Measurements from ENCODE around the gene CCDC186. TPM values are rescaled to one million over a fixed set of nuclear protein-coding genes. Genes with fewer than 3 reads are reported as not detected.
"Not testable (repeated sequence)": the region's sequence is repeated elsewhere in the genome, so short reads cannot be mapped to it uniquely, and the experiment has no call there.

CCDC186 gene
- polyA plus RNA-seq, 2 donors = 5.1 to 6.1 TPM

DNA sequence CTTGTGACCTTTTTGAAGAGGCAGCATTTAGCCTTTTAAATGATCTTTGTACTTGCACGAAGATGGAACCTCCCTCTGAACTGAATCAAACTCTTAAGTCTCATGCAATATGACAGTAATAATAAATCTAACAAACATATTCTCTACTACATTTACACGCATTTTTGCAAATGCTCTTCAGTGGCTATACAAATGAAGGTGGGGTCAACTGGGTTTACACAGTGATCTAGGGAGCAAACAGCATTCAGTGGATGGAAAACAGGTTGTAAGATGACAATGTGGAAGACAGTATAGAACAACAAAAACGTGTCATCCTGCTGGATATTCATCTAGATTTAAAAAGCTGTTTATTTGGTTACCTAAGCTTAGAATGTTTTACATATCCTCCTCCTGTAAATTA is 7.5 kb downstream of the CCDC186 start:
- H3K27ac ChIP-seq (ENCODE audit: low read depth in 2 of 2, low read length in 1 of 2) = no peak overlapping the region
- no peak overlapping the region for H3K4me3 ChIP-seq (ENCODE audit: low read depth in 1 of 2, low read length in 2 of 2)
- no peaks in the 10 kb centered on the region for H3K9me3 ChIP-seq (ENCODE audit: control insufficient read depth in 2 of 2, insufficient read depth in 1 of 2, low read depth in 1 of 2, low read length in 1 of 2)
- no peaks in the 10 kb centered on the region for H3K27me3 ChIP-seq (ENCODE audit: control insufficient read depth in 1 of 2, insufficient read depth in 2 of 2, low read length in 2 of 2)
- WGBS, 2 donors = 31 to 43% methylated on average over 3 of the region's 3 CpGs
- H3K4me1 ChIP-seq (ENCODE audit: control insufficient read depth in 2 of 2, insufficient read depth in 2 of 2, low read length in 1 of 2) = peaks cover 0 to 2% of the 10 kb centered on the region in 2 donors
- H3K36me3 ChIP-seq (ENCODE audit: control insufficient read depth in 2 of 2, insufficient read depth in 2 of 2, low read length in 1 of 2) = no peaks in the 10 kb centered on the region

DNA sequence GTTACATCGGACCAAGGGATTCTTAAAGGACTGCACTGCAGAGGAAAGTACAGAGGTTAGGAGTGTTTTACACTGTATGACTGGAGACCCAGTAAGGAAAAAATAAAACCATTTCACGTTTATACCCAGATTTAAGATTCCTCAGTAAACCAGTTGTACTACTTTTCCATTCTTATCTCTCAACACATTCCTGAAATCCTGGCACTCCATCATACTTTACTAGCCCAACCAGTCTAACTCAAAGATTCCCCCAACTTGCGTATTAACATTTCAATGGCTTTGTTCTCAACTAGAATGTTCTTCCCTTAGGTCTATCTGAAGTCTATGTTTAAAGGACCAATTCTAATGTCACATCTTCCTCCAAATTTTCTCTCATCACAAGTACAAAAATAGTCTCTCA is 8.0 kb downstream of the CCDC186 start:
- Histone ChIP-seq H3K27me3 (ENCODE audit: control insufficient read depth in 1 of 2, insufficient read depth in 2 of 2, low read length in 2 of 2) (no peaks in the 10 kb centered on the region), H3K9me3 (ENCODE audit: control insufficient read depth in 2 of 2, insufficient read depth in 1 of 2, low read depth in 1 of 2, low read length in 1 of 2) (no peaks in the 10 kb centered on the region), H3K4me3 (ENCODE audit: low read depth in 1 of 2, low read length in 2 of 2) (no peak overlapping the region), H3K4me1 (ENCODE audit: control insufficient read depth in 2 of 2, insufficient read depth in 2 of 2, low read length in 1 of 2) (peaks cover 0 to 2% of the 10 kb centered on the region in 2 donors), H3K36me3 (ENCODE audit: control insufficient read depth in 2 of 2, insufficient read depth in 2 of 2, low read length in 1 of 2) (no peaks in the 10 kb centered on the region), H3K27ac (ENCODE audit: low read depth in 2 of 2, low read length in 1 of 2) (no peak overlapping the region)
- WGBS, 2 donors = 46 to 54% methylated on average over 3 of the region's 3 CpGs

DNA sequence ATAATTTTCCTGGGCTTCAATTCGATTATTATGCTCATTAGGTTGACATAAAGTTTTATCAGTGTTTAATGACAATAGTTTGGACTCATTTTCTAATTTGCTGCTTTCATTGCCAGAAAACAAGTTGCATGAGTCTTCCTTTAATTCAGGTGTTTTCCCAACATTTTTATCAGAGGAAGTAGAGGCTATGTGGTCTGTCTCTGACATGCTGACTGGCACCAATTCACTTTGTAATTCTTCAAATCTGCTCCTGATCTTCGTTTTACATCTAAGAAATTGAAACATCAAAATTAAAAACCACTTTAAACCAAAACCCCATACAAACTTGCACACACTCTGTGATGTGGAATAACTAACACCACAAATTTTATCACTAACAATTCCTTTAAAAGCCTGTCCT is 10.9 kb downstream of the CCDC186 start:
- H3K27ac ChIP-seq (ENCODE audit: low read depth in 2 of 2, low read length in 1 of 2) = no peak overlapping the region
- peaks cover 0 to 3% of the 10 kb centered on the region in 2 donors for H3K36me3 ChIP-seq (ENCODE audit: control insufficient read depth in 2 of 2, insufficient read depth in 2 of 2, low read length in 1 of 2)
- peaks cover 0 to 2% of the 10 kb centered on the region in 2 donors for H3K4me1 ChIP-seq (ENCODE audit: control insufficient read depth in 2 of 2, insufficient read depth in 2 of 2, low read length in 1 of 2)
- H3K9me3 ChIP-seq (ENCODE audit: control insufficient read depth in 2 of 2, insufficient read depth in 1 of 2, low read depth in 1 of 2, low read length in 1 of 2) = no peaks in the 10 kb centered on the region
- WGBS, 2 donors = 51 to 62% methylated on average over 2 of the region's 2 CpGs
- H3K27me3 ChIP-seq (ENCODE audit: control insufficient read depth in 1 of 2, insufficient read depth in 2 of 2, low read length in 2 of 2) = no peaks in the 10 kb centered on the region
- no peak overlapping the region for H3K4me3 ChIP-seq (ENCODE audit: low read depth in 1 of 2, low read length in 2 of 2)

GRCh38 chr10:114157912-114158311 is 16.1 kb downstream of the CCDC186 start:
- Histone ChIP-seq H3K36me3 (ENCODE audit: control insufficient read depth in 2 of 2, insufficient read depth in 2 of 2, low read length in 1 of 2) (peaks cover 0 to 3% of the 10 kb centered on the region in 2 donors), H3K4me1 (ENCODE audit: control insufficient read depth in 2 of 2, insufficient read depth in 2 of 2, low read length in 1 of 2) (no peaks in the 10 kb centered on the region), H3K9me3 (ENCODE audit: control insufficient read depth in 2 of 2, insufficient read depth in 1 of 2, low read depth in 1 of 2, low read length in 1 of 2) (no peaks in the 10 kb centered on the region), H3K27me3 (ENCODE audit: control insufficient read depth in 1 of 2, insufficient read depth in 2 of 2, low read length in 2 of 2) (no peaks in the 10 kb centered on the region), H3K27ac (ENCODE audit: low read depth in 2 of 2, low read length in 1 of 2) (no peak overlapping the region), H3K4me3 (ENCODE audit: low read depth in 1 of 2, low read length in 2 of 2) (no peak overlapping the region)
- WGBS, 2 donors = 81 to 87% methylated on average over 2 of the region's 2 CpGs

DNA sequence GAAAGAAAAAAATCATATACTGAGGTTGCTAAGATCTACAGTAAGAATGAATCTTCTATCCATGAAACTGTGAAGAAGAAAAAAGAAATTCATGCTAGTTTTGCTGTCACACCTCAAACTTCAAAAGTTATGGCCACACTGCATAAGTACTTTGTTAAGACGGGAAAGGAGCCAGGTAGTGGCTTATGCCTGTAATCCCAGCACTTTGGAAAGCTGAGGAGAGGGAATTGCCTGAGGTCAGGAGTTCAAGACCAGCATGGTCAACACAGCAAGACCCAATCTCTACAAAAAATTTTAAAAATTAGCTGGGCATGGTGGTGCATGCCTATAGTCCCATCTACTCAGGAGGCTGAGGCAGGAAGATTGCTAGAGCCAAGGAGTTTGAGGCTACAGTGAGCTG is 22.1 kb downstream of the CCDC186 start:
- no peaks in the 10 kb centered on the region for H3K9me3 ChIP-seq (ENCODE audit: control insufficient read depth in 2 of 2, insufficient read depth in 1 of 2, low read depth in 1 of 2, low read length in 1 of 2)
- 89 to 90% methylated on average over 1 of the region's 1 CpG for WGBS, 2 donors
- H3K27ac ChIP-seq (ENCODE audit: low read depth in 2 of 2, low read length in 1 of 2) = no peak overlapping the region
- no peaks in the 10 kb centered on the region for H3K4me1 ChIP-seq (ENCODE audit: control insufficient read depth in 2 of 2, insufficient read depth in 2 of 2, low read length in 1 of 2)
- H3K4me3 ChIP-seq (ENCODE audit: low read depth in 1 of 2, low read length in 2 of 2) = no peak overlapping the region
- peaks cover 0 to 2% of the 10 kb centered on the region in 2 donors for H3K36me3 ChIP-seq (ENCODE audit: control insufficient read depth in 2 of 2, insufficient read depth in 2 of 2, low read length in 1 of 2)
- H3K27me3 ChIP-seq (ENCODE audit: control insufficient read depth in 1 of 2, insufficient read depth in 2 of 2, low read length in 2 of 2) = no peaks in the 10 kb centered on the region

GRCh38 chr10:114151486-114151885 is 22.5 kb downstream of the CCDC186 start:
- H3K4me1 ChIP-seq (ENCODE audit: control insufficient read depth in 2 of 2, insufficient read depth in 2 of 2, low read length in 1 of 2) = no peaks in the 10 kb centered on the region
- no peak overlapping the region for H3K4me3 ChIP-seq (ENCODE audit: low read depth in 1 of 2, low read length in 2 of 2)
- H3K27ac ChIP-seq (ENCODE audit: low read depth in 2 of 2, low read length in 1 of 2) = peak overlapping the region in 1 of 2 donors; percentile 10
- H3K36me3 ChIP-seq (ENCODE audit: control insufficient read depth in 2 of 2, insufficient read depth in 2 of 2, low read length in 1 of 2) = peaks cover 0 to 2% of the 10 kb centered on the region in 2 donors
- no peaks in the 10 kb centered on the region for H3K9me3 ChIP-seq (ENCODE audit: control insufficient read depth in 2 of 2, insufficient read depth in 1 of 2, low read depth in 1 of 2, low read length in 1 of 2)
- H3K27me3 ChIP-seq (ENCODE audit: control insufficient read depth in 1 of 2, insufficient read depth in 2 of 2, low read length in 2 of 2) = no peaks in the 10 kb centered on the region
- 71 to 86% methylated on average over 2 of the region's 2 CpGs for WGBS, 2 donors

GRCh38 chr10:114149476-114149875 is 24.5 kb downstream of the CCDC186 start:
- not testable (repeated sequence) for H3K4me1 ChIP-seq (ENCODE audit: control insufficient read depth in 2 of 2, insufficient read depth in 2 of 2, low read length in 1 of 2); H3K9me3 ChIP-seq (ENCODE audit: control insufficient read depth in 2 of 2, insufficient read depth in 1 of 2, low read depth in 1 of 2, low read length in 1 of 2); H3K36me3 ChIP-seq (ENCODE audit: control insufficient read depth in 2 of 2, insufficient read depth in 2 of 2, low read length in 1 of 2); H3K27me3 ChIP-seq (ENCODE audit: control insufficient read depth in 1 of 2, insufficient read depth in 2 of 2, low read length in 2 of 2); H3K27ac ChIP-seq (ENCODE audit: low read depth in 2 of 2, low read length in 1 of 2); H3K4me3 ChIP-seq (ENCODE audit: low read depth in 1 of 2, low read length in 2 of 2)
- 83 to 87% methylated on average over 3 of the region's 3 CpGs for WGBS, 2 donors

- no peak overlapping the region for H3K4me3 ChIP-seq (ENCODE audit: low read depth in 1 of 2, low read length in 2 of 2)
- no peak overlapping the region for H3K27ac ChIP-seq (ENCODE audit: low read depth in 2 of 2, low read length in 1 of 2)
- H3K36me3 ChIP-seq (ENCODE audit: control insufficient read depth in 2 of 2, insufficient read depth in 2 of 2, low read length in 1 of 2) = peaks cover 0 to 4% of the 10 kb centered on the region in 2 donors
- no peaks in the 10 kb centered on the region for H3K27me3 ChIP-seq (ENCODE audit: control insufficient read depth in 1 of 2, insufficient read depth in 2 of 2, low read length in 2 of 2)
- no peaks in the 10 kb centered on the region for H3K9me3 ChIP-seq (ENCODE audit: control insufficient read depth in 2 of 2, insufficient read depth in 1 of 2, low read depth in 1 of 2, low read length in 1 of 2)
- 95 to 100% methylated on average over 1 of the region's 1 CpG for WGBS, 2 donors
- no peaks in the 10 kb centered on the region for H3K4me1 ChIP-seq (ENCODE audit: control insufficient read depth in 2 of 2, insufficient read depth in 2 of 2, low read length in 1 of 2)
These were observed 30.8 kb downstream of the CCDC186 start for GRCh38 chr10:114143160-114143559.

- Histone ChIP-seq H3K27ac (ENCODE audit: low read depth in 2 of 2, low read length in 1 of 2) (no peak overlapping the region), H3K9me3 (ENCODE audit: control insufficient read depth in 2 of 2, insufficient read depth in 1 of 2, low read depth in 1 of 2, low read length in 1 of 2) (no peaks in the 10 kb centered on the region), H3K4me3 (ENCODE audit: low read depth in 1 of 2, low read length in 2 of 2) (no peak overlapping the region), H3K36me3 (ENCODE audit: control insufficient read depth in 2 of 2, insufficient read depth in 2 of 2, low read length in 1 of 2) (peaks cover 0 to 3% of the 10 kb centered on the region in 2 donors), H3K27me3 (ENCODE audit: control insufficient read depth in 1 of 2, insufficient read depth in 2 of 2, low read length in 2 of 2) (no peaks in the 10 kb centered on the region), H3K4me1 (ENCODE audit: control insufficient read depth in 2 of 2, insufficient read depth in 2 of 2, low read length in 1 of 2) (no peaks in the 10 kb centered on the region)
- 69 to 79% methylated on average over 3 of the region's 3 CpGs for WGBS, 2 donors
These were observed 32.0 kb downstream of the CCDC186 start for GRCh38 chr10:114142018-114142417.

GRCh38 chr10:114140827-114141226 is 33.2 kb downstream of the CCDC186 start:
- not testable (repeated sequence) for H3K4me1 ChIP-seq (ENCODE audit: control insufficient read depth in 2 of 2, insufficient read depth in 2 of 2, low read length in 1 of 2); H3K36me3 ChIP-seq (ENCODE audit: control insufficient read depth in 2 of 2, insufficient read depth in 2 of 2, low read length in 1 of 2); H3K9me3 ChIP-seq (ENCODE audit: control insufficient read depth in 2 of 2, insufficient read depth in 1 of 2, low read depth in 1 of 2, low read length in 1 of 2); H3K27me3 ChIP-seq (ENCODE audit: control insufficient read depth in 1 of 2, insufficient read depth in 2 of 2, low read length in 2 of 2); H3K4me3 ChIP-seq (ENCODE audit: low read depth in 1 of 2, low read length in 2 of 2); H3K27ac ChIP-seq (ENCODE audit: low read depth in 2 of 2, low read length in 1 of 2)
- WGBS, 2 donors = 93 to 96% methylated on average over 2 of the region's 2 CpGs
